GM21786 (cell line): ENCODE measurements around the gene LSM4.
A peak's percentile ranks its signal among the peaks of the same experiment; 100 is the strongest.
"Not testable (repeated sequence)": the region's sequence is repeated elsewhere in the genome, so short reads cannot be mapped to it uniquely, and the experiment has no call there.

Experiments used
- ATAC-seq: cut with Tn5 transposase; IDR thresholded peaks from one replicate; pipeline ENCODE4 v1.9.1; 2021; ENCODE audit not compliant: unreplicated experiment

The LSM4 gene

DNA sequence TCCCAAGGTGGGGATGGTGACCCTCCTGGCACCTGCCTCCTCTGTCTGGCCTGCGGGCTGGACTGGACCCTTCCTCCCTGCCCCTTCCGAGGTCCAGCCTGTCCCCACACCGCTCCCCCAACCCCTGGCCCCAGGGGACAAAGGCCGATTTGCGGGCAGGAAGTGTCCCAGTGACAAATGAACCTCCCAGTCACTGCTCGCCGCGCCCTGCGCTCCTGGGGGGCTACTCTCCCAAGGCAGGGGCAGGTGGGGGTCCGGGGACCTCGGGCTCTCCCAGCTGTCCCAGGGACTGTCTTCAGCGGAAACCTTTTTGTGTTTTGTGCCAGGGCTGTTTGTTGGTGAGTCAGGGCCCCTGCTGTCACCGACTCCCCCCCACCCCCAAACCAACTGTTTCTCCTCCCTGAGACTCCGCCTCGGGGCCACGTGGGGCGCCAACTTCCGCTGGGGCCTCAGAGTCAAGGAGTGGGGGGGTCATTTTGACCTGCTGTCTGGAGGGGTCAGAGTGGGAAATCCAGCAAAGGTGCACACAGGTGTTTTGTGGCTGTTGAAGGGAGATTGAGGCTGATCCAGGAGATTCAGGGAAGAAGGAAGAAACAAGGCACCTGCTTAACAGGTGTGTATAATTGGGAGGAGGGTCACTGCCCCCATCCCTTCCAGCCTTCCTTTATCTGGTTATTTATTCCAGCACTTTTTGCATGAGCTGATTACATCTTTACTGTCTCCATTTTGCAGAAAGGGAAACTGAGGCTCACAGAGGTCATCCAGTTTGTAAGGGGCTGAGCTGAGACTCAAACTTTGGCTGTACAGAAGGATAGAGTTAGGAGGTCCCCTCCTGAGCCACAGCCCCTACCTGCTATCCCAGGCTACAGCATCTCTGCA lies 18.4 kb upstream of the LSM4 start:
- no peak for ATAC-seq

DNA sequence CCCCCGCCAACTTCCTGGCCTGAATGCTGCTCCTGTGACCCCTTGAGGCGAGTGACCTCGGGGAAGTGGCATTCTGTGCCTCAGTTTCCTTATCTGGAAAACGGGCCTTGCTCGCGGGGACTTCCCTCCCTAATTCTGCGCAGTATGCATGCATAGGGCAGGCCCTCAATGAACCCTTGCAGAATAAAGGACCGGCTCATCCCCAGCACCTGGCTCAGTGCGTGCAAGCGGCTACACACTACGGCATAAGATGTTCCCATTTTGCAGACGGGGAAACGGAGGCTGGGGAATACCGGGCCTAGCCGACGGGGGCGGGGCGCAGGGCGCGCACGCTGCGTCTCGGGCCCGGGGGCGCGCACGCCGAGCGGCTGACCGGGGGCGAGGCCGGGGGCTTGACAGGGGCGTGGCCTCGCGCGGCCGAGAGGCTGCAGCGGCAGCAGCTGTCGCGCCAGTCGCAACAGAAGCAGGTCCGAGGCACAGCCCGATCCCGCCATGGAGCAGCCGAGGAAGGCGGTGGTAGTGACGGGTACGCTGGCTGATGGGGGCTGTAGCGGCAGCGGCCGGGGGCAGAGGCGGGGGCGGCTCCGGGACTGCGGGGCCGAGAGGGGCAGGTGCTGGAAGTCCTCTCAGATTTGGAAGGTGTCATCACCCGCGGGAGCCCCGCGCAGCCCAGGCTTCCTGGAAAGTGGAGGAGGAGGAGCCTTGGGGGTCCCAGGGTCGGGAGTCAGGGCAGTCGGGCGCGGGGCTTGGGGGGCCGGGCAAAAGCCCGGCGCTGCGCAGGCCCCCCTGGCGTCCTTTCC lies 17.5 kb upstream of the LSM4 start, which contains the start of gene PGPEP1:
Gene PGPEP1 (plus strand): TSS at position 409 of the 800 bp plus-strand sequence. CDS start 84 bp downstream, at position 493.
- no peak for ATAC-seq

- no peak for ATAC-seq
Observed at GRCh38 chr19:18339723-18340122, 16.8 kb upstream of the LSM4 start.

- no peak for ATAC-seq
Observed at GRCh38 chr19:18338541-18338940, 15.7 kb upstream of the LSM4 start.

GRCh38 chr19:18336121-18336520 lies 13.2 kb upstream of the LSM4 start:
- no peak for ATAC-seq

GRCh38 chr19:18333680-18334079 lies 10.8 kb upstream of the LSM4 start:
- no peak for ATAC-seq

DNA sequence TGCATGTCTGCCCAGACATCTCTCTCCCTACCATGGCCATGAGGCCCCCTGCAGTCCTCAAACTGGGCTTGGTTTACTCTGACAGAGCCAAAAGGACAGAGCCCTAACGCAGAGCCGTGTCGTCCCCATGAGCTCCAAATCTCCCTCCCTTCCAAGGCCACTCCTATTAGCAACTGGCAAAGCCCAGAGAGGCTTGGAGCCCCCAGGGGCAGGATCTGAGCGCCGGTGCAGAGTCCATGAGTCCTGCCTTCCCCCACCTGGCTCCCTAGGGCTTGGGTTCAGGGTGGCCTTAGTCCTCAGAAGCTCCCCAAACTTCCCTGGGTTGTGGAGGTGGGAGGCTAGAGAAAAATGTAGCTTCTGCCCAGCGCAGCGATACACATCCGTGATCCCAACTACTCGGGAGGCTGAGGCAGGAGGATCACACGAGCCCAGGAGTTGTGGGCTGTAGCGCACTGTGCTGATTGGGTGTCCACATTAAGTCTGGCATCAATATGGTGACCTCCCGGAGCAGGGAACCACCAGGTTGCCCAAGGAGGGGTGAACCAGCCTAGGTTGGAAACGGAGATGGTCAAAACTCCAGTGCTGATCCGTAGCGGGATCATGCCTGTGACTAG lies 10.1 kb upstream of the LSM4 start:
- no peak for ATAC-seq

DNA sequence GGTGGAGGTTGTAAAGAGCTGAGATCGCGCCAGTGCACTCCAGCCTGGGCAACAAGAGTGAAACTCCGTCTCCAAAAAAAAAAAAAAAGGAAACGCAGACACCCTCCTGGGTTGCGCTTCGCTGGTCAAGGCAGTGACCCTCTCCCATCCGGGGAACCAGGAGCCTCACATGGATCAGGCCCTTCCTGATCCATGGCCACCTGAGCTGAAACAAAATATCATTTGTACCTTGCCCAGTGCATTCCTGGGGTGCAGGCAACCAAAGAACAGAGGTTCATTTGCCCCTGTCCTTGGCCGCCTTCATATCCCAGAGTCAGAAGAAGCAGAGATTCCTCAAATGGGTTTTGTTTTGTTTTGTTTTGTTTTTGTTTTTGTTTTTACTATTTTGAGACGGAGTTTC lies 8.0 kb upstream of the LSM4 start:
- no peak for ATAC-seq

GRCh38 chr19:18329035-18329376 lies 6.1 kb upstream of the LSM4 start:
- ATAC-seq: no peak

GRCh38 chr19:18328340-18329034 lies 5.6 kb upstream of the LSM4 start:
- ATAC-seq: peak; percentile 88

DNA sequence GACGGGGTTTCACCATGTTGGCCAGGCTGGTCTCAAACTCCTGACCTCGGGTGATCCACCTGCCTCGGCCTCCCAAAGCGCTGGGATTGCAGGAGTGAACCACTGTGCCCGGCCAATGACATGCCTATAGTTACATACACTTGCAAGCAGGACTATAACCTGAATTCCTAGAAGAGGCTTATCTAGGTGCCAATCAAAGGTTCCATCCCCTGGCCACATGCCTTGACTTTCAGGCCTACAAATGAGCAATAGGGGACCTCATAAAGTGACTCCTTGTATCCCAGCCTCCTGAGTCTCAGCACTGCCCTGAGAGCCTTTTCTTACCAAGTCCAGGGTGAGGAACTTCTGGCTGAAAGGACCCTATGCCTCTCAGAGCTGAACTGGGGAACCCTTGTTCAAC lies 3.9 kb upstream of the LSM4 start:
- no peak for ATAC-seq

GRCh38 chr19:18324373-18324731 lies 1.5 kb upstream of the LSM4 start:
- ATAC-seq: not testable (repeated sequence)

GRCh38 chr19:18322318-18322758 lies 538 bp downstream of the LSM4 start:
- no peak for ATAC-seq

DNA sequence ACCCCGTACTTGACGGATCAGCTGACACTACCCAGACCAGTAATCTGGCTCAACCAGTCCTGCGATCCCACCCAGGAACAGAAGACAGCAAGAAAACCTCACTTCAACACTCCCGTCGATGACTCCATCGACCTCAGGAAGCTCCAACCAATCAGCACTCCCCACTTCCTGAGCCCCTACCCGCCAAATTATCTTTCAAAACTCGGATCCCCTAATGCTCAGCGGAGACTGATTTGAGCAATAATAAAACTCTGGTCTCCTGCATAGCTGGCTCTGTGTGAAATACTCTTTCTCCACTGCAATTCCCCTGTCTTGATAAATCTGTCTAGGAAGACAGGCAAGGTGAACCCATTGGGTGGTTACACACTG lies 1.2 kb downstream of the LSM4 start:
- ATAC-seq: no peak

GRCh38 chr19:18320865-18321733 lies 1.8 kb downstream of the LSM4 start:
- no peak for ATAC-seq

DNA sequence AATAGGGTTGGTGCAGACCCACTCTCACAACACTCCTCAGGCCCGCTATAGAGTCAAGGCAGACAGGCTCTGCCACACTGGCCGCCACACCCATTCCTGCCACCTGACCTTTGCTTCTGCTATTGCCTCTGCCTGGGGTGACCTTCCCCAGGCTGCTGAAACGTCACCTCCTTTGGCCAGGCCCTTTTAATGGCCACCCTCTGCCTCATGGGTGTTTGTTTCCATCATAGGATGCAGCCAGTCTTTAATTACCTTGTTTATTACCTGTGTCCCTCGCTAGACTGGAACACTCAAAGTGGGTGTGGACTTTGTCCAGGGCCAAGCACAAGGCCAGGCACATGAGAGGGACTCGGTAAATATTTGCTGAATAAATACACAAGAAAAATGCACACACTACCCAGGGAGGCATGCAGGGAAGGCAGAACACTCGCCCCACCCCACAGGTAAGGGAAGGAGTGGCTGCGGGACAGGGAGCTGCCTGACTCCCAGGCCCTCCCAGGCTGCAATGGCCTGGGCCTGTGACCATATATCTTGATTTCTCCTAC lies 3.2 kb downstream of the LSM4 start:
- no peak for ATAC-seq

DNA sequence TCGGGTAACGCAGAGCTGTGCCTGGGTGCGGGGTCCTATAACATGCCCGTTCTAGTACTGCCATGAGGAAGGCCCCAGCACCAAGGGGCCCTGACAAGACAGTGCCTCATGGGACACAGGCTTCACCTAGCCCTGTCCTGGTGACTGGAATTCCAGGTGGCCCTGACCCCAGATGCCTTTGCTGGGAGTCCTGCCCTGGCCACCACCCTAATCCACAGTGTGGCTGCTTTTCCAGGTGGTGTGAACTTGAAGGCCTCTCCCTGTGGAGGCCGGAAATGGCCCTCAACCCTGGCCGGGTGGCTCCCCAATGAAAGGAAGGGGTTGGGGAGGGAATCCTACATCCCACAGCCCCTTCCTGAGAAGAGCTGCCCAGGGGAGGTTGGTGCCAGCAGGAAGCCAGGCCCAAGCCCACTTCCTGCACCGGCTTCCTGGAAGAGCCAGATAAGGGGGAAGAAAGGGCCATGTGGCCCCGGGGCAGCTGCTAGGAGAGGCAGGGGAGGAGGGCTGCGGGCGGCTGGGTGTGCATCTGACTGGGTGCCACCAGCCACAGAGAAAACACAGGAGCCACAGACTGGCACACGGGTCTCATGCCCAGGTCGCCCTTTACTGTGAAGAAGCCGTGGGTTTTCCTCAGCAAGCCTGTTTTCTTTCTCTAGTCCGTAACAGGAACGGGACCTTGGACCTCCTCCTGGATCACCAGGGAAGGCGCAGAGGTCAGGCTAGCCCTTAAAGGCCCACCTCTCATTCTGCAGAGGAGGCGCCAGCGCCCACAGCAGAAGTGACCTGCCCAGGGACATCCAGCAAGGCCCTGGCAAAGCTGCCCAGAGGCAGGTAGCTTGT lies 4.7 kb downstream of the LSM4 start:
- no peak for ATAC-seq

- ATAC-seq: no peak
Observed at GRCh38 chr19:18313398-18313797, 9.5 kb downstream of the LSM4 start.

- ATAC-seq: no peak
Observed at GRCh38 chr19:18312092-18312534, 10.8 kb downstream of the LSM4 start.
